Measurements from ENCODE around the gene WFIKKN1. TPM values are rescaled to one million over a fixed set of nuclear protein-coding genes. Genes with fewer than 3 reads are reported as not detected.

WFIKKN1 gene
- total RNA-seq, 2 donors from 2014 or later = 0.21 to 0.50 TPM

- DNase-seq (no peak), ATAC-seq (no peak)
- intact Hi-C loops (cut with DNase I) = no loop called here
Observed at GRCh38 chr16:645852-646678, 15.3 kb downstream of the WFIKKN1 start.

DNA sequence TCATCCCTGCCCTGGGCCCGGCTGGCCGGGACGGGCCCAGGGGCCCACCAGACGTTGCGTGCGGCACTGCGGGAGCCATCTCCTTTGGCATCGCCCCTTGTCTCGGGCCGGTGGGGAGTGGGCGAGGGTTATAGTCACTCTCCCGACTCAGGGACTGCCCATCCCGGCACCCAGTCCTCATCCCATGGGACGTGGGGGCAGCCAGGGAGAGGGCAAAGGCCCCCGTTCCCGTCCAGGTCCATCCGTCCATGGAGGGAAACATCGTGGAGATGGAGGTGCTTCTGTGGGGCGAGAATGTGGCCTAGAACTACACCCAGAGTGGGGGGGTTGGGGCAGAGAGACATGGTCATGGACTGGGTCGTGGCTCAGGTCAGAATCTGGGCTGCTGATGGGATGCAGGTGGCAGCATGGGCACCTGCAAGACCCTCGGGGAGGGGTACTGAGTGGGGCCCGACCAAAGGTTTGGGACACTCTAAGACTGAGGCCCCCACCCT, 15.9 kb downstream of the WFIKKN1 start:
- intact Hi-C loops (cut with DNase I) = no loop called here
- ATAC-seq = no peak
- DNase-seq = no peak

GRCh38 chr16:647173-647902, 16.6 kb downstream of the WFIKKN1 start:
- DNase-seq = no peak
- ATAC-seq = no peak
- intact Hi-C loops (cut with DNase I) = no loop called here

DNA sequence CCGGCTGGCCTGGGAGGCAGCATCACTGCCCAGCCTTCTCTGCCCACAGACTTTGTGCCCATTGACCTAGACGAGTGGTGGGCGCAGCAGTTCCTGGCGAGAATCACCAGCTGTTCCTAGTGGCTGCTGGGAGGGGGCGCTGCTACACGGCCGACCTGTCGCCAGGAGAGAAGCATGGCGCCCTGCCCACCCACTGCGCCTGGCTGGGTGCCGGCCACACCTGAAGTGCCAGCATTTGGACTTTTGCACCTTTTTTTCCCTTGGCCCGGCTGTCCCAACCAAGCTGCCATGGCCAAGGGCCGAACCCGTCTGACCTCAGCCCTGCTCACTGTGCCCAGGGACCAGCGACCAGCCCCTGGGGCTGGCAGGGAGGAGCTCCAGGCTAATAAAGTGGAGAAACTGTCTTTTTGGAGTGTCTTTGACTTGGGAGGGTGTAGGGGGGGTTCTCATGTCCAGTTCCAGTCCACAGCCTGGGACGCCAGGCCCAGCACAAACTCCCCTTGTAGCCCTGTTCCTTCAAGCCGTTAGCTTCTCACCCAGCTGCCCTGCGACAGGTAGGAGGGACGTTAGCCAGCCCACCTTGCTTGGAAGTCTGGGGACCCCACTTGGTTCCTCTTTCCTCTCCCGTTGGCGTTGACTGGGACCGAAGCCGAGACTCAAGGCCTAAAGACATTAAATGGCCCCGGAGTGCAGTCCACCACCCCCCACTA, 17.4 kb downstream of the WFIKKN1 start:
- ATAC-seq = no peak
- intact Hi-C loops (cut with DNase I) = no loop called here
- DNase-seq = no peak

- ATAC-seq = peak; percentile 93 to 94
- peak; percentile 97 for DNase-seq
- intact Hi-C loops (cut with DNase I) = no loop called here
Observed at GRCh38 chr16:648781-649589, 18.2 kb downstream of the WFIKKN1 start, which contains the start of gene WDR90. TSS of gene WDR90 (plus strand) at chr16:649365. CDS start at chr16:649417, 52 bp downstream.

GRCh38 chr16:649631-650030, 18.8 kb downstream of the WFIKKN1 start:
- intact Hi-C loops (cut with DNase I) = no loop called here
- peak; percentile 1 to 2 for ATAC-seq
- DNase-seq = no peak

- ATAC-seq = no peak
- intact Hi-C loops (cut with DNase I) = no loop called here
- DNase-seq = no peak
Observed at GRCh38 chr16:651844-652243, 21.1 kb downstream of the WFIKKN1 start.

GRCh38 chr16:652454-653305, 21.9 kb downstream of the WFIKKN1 start:
- no peak for ATAC-seq
- no peak for DNase-seq
- intact Hi-C loops (cut with DNase I) = no loop called here

GRCh38 chr16:654034-654433, 23.2 kb downstream of the WFIKKN1 start:
- intact Hi-C loops (cut with DNase I) = no loop called here

DNA sequence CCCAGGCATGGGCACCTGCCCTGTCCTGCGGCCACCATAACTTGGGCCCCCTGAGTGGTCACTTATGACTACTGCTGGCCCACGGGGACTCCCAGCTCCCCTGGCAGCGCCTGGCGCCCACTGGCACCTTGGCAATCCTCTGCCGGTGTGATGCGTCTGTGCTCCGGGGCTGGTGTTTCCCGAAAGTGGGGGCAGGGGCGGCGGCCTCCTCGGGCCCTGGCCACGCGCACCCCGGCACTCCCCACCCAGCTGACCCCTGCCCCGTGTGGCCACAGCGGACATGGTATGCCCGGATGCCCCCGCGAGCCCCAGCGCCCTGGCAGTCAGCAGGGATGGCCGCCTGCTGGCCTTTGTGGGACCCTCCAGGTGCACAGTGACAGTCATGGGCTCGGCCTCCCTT, 26.7 kb downstream of the WFIKKN1 start:
- ATAC-seq = no peak
- intact Hi-C loops (cut with DNase I) = no loop called here

More at GRCh38 chr16:654034-654433, 23.2 kb downstream of the WFIKKN1 start:
- DNase-seq (no peak), ATAC-seq (no peak)

GRCh38 chr16:658679-659571, 28.1 kb downstream of the WFIKKN1 start:
- no peak for DNase-seq
- intact Hi-C loops (cut with DNase I) = no loop called here
- no peak for ATAC-seq

More for the DNA sequence above, 26.7 kb downstream of the WFIKKN1 start:
- no peak for DNase-seq

- intact Hi-C loops (cut with DNase I) = loop anchor here in 1 of 2 donors (5.0 kb wide), 1 partner anchor 87 kb away; no protein-coding TSS in a partner anchor
- no peak for ATAC-seq
- DNase-seq = no peak
Observed at GRCh38 chr16:659618-660017, 28.8 kb downstream of the WFIKKN1 start.

DNA sequence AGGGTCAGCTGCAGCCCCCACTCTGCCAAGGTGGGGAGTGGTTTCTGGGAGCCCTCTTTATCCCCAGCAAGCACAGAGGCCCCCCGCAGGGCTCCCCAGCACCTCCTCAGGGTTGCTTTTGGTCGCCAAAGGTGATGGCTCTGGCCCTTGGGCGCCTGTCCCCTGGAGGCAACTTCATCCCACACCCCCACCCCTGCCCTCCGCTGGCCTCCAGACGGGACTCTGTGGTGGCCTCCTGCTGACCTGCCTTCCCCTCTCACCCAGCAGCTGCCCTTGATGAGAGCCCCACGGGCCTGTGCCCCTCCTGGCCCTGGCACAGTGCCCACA, 29.3 kb downstream of the WFIKKN1 start:
- intact Hi-C loops (cut with DNase I) = loop anchor here in 1 of 2 donors (5.0 kb wide), 1 partner anchor 88 kb away; no protein-coding TSS in a partner anchor
- DNase-seq (no peak), ATAC-seq (peak in 1 of 2 donors; percentile 1)

DNA sequence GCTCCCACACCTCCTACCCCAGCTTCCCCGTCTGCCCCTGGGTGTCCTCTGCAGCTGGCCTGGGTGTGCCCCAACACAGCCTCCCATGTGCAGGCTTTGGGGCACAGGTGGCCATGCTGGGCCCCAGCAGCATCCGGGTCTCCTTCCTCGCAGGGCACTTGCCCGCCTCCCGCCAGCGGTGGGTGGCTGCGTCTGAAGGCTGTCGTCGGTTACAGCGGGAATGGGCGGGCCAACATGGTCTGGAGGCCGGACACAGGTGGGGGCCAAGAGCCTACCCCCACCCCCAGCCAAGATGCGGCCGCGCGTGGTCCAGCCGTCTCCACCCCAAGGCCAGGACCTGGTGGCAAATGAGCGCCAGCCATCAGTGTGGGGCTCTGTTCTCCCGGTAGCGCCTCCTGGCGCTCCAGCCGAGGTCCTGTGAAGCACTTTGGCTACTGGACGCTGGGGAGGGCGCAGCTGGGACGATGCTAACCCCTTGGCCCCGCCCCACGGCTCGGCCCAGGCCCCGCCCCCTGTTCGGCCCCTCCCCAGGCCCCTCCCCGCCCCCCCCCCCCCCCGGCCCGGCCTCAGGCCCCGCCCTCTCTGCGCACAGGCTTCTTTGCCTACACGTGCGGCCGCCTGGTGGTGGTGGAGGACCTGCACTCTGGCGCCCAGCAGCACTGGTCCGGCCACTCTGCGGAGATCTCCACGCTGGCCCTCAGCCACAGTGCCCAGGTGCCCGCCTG, 29.8 kb downstream of the WFIKKN1 start:
- ATAC-seq (peak; percentile 79 to 90), DNase-seq (peak; percentile 92)
- intact Hi-C loops (cut with DNase I) = loop anchor here in 1 of 2 donors (5.0 kb wide), 1 partner anchor 88 kb away; no protein-coding TSS in a partner anchor

GRCh38 chr16:661184-661821, 30.5 kb downstream of the WFIKKN1 start:
- intact Hi-C loops (cut with DNase I) = loop anchor here in 1 of 2 donors (5.0 kb wide), 1 partner anchor 89 kb away; no protein-coding TSS in a partner anchor
- ATAC-seq = no peak
- DNase-seq = no peak
